ENCODE measurements around the gene KIRREL3. TPM values are rescaled to one million over a fixed set of nuclear protein-coding genes. Genes with fewer than 3 reads are reported as not detected.

The KIRREL3 gene
- total RNA-seq, 1 donor from 2014 or later, result 0.13 TPM

- ATAC-seq (no peak), DNase-seq (ENCODE audit: low spot score) (no peak)
These were observed 478.0 kb downstream of the KIRREL3 start for GRCh38 chr11:126522606-126523005.

DNA sequence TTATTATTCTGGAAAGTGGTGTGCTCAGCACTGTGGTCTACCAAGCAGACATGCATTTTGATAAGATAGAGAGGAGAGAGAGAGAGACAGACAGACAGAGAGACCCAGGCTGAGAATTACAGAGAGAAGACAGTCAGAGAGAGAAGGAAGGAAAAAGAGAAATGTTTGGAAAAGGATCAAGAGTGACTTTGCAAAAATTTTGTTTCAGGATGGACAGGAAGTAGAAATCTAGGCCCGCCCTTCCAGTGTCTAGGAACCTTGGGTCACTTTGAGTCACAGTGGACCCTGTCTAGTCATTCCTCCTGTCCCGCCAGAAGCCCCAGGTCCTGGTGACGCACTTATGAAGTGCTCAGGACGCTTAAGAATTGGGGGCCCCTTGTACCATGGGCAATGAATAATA, 478.4 kb downstream of the KIRREL3 start:
- no peak for DNase-seq (ENCODE audit: low spot score)
- ATAC-seq, result peak; percentile 27

DNA sequence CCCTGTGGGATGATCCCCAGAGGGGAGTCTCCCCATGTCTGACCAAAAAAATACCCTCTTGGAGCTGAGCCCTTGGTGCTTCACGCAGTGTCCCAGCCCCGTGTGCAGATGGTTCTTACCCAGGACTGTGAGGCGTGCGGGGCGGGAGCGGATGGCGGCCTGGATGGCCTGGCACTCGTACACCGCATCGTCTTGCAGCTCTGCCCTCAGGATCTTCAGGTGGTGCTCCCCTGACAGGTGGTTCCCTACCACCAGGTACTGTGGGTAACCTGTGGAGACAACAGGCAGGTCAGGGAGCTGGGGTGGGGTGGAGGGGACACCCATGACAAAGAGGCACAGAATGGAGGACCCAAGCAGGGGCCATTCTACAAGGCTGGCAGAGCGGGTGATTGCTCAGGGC, 479.4 kb downstream of the KIRREL3 start:
- no peak for DNase-seq (ENCODE audit: low spot score)
- ATAC-seq, result no peak

DNA sequence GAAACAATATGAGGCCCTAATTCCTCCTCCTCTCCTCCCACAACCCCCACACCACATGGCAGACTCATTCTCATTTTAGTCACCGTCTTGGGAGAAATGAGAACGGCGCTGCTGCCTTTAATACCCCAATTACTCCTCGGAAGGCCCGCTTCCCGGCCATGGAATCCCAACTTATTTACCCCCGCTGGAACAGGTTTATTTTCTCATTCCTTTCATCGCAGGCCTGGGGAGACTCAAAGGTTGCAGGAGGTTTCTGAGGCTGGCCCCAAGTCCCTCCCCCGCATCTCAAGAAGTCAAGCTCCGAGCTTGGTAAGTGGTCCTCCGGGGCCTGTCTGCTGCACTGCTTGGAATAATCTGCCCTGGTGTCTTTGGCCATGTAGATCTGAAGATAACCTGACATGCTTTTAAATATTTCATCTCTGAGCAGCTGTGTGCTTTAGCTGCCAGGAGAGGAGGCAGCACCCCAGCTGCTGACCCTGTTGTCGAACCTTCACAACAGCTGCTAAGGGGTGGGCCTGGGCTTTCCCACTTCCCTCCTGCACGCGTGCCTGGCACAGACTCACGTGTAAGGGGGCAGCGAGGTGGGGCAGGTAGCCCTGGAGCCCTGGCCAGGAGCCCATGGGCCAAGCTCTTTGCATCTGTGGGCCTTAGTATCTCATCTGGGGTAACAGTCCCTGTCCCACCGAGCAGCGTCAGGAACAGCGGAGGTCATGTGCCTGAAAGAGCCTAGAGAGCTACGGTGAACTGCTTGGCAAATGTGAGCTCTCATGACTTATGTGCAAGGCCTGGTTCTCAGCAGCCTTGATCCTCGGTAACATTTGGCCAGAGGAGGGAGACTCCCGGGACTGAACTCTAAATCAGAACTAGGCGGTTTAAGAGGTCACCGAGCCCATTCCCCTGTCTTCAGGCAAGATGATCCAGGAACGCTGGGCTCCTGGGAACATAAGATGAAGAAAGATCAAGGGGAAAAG, 480.5 kb downstream of the KIRREL3 start:
- ATAC-seq (no peak), DNase-seq (ENCODE audit: low spot score) (no peak)

GRCh38 chr11:126518972-126519690, 481.4 kb downstream of the KIRREL3 start:
- no peak for DNase-seq (ENCODE audit: low spot score)
- ATAC-seq, result no peak

DNA sequence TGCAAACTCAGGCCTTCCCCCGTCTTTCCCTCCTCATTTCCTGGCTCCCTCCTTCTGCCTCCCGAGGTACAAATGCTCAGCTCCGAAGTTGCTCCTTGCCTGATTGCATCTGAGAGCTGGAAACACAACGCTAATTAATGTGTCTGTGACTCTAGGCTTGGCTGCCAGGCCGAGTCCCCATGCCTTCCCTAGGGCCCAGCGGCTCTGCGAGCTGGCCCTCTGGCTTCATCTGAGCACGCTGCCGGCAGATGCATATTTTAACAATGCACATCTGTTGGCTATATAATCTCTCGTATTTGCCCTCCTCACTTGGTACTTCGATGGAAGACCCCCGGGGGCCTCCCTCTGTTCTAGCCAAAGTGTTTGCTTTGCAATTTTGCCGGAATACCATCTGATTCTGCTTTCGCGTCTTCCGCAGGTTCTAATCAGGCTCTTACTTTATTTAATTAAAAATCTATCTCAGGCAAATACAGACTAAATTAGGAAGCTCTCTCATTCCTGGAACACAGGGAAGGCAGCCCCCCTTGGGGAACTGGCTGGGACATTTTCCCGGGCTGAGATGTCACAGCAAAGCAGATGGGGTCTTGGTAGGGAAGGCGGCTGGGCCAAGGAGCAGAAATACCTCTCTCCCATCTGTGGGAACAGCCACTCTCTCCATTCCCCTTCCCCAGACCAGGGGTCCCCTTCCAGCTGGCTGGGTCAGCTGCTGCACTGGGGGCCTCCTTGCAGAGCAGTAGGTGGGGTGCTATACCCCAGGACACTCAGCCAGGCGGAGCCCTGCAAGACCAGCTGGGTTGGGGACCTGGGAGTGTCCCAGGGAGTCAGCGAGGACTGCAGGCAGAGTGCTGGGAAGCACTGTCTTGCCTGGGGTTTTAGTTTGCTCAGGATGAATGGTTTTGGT, 482.2 kb downstream of the KIRREL3 start:
- ATAC-seq (no peak), DNase-seq (ENCODE audit: low spot score) (no peak)

DNA sequence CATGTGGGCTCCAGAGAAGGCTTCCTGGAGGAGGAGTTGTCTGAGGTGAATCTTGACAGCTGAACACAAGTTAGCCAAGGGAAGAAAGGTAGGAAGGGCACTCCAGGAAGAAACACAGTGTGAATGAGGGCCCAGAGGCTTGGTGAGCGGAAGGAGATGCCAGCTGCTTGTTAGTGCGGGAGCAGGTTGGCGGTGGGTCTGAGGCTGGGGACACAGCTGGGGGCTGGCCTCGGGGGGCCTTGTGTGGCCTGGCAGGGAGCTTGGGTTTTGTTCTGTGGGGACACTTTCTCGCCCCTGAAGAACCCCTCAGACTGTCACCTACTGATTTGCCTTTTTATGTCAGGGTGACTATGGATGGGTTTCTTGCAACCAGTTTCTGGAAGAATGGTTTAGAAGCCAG, 485.1 kb downstream of the KIRREL3 start:
- DNase-seq (ENCODE audit: low spot score), result no peak
- ATAC-seq, result no peak

- ATAC-seq (no peak), DNase-seq (ENCODE audit: low spot score) (no peak)
These were observed 486.4 kb downstream of the KIRREL3 start for GRCh38 chr11:126514061-126514693.

DNA sequence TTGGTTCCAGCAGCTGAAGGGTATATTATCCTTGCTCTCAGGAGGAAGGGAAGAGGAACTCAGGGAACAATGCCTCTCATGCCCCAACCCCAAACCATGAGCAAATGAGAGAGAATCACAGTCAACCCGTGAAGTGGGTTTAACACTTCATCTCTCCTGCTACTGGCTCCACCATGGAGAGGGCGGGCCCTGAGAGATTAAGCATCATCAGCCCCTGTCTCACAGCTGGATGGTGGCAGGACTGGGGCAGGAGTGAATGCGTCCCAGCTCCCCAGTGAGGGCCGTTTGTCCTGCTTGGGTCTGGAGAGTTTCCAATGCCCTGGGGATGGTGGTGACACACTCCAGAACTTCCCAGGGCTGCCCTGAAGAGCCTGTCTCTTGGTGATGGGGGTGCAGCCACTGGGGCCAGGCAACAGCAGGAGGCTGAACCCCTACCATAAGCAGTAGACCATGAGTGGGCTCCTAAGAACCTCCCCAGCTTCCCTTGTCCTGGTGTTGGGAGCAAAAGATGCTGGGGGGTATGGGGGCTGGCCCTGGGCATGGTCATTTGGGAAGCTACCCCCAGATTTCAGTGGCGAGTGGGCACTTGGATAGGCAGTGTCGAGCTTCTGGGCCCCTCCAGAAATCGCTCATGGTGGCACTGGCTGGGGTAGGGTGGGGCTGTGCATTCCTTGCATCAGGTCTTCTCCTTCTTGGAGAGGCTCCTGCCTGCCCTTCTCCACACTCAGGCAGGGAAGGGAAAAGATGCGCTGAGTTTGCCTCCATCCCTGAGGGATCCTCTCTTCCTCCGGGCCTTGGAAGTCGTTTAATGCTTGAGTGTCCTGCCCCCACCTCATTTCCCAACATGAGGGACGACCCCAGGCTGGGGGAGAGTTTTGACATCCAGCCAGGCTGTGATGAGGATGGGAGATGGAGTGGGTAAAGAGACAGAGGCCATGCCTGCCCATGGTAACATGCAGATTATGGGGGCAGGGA, 487.5 kb downstream of the KIRREL3 start:
- DNase-seq (ENCODE audit: low spot score) (no peak), ATAC-seq (no peak)

- no peak for DNase-seq (ENCODE audit: low spot score)
These were observed 488.3 kb downstream of the KIRREL3 start for GRCh38 chr11:126512251-126512650.

DNA sequence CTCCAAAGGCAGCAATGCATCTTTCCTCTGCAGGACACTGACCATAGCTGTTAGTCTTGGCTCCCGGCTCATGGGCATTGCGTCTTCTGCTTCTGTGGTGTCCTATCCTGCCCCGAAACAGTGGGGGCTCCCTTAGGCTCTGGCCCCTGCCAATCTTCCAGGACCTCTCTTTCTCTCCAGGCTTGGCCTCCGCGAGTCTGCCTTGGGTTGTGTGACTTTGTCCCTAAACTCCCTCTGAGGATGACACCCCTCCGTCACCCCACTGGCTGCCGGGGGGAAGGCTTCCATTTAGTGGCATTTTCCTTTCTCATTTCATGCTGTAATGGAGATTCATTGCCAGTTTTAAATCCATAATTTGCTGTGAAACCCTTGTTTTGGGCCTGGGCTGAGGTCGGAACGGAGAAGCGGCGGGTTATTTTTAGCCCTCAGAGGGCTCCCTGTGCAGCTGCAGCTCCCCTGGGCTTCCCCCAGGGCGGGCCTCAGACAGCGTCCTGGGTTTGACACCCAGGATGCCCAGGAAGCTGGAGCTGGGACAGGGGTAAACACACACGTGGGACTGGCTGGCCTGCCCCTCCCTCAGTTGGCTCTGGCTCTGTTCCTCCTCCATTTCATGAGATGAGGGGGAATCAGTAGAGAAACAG, 489.0 kb downstream of the KIRREL3 start:
- DNase-seq (ENCODE audit: low spot score) (no peak), ATAC-seq (no peak)

More at GRCh38 chr11:126512251-126512650, 488.3 kb downstream of the KIRREL3 start:
- ATAC-seq, result no peak

DNA sequence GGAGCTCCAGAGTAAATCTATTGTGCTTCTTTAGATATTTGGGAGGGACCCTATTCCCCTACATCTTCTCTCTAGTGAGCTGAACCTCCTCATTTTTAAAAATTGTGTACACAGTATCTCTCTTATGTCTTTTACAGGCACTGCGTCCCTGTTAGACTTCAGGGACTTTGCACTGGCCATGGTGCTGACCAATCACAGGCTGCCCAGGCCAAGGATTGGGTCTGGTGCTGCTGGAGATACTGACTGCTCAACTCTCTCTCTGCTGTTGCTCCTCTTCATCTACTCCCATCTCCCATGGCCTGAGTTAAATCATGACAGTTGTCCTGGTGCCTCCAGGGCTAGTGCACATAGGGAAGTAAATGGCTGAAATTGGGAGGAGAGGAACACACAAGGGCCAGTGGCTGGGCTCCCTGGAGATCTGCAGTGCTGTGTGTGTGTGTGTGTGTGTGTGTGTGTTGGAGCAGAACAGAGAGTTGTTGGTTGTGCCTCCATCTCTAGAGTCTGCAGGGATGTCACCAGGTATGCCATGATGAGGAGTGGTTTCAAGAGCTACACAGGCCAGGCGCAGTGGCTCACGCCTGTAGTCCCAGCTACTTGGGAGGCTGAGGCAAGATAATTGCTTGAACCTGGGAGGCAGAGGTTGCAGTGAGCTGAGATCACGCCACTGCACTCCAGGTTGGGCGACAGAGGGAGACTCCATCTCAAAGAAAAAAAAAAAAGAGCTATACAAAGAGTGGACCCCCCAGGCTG, 489.8 kb downstream of the KIRREL3 start:
- DNase-seq (ENCODE audit: low spot score), result no peak

GRCh38 chr11:126507646-126508045, 492.9 kb downstream of the KIRREL3 start:
- ATAC-seq (no peak), DNase-seq (ENCODE audit: low spot score) (no peak)

More for the DNA sequence above, 489.8 kb downstream of the KIRREL3 start:
- peak; percentile 31 for ATAC-seq

GRCh38 chr11:126506789-126507188, 493.8 kb downstream of the KIRREL3 start:
- no peak for DNase-seq (ENCODE audit: low spot score)
- ATAC-seq, result no peak

GRCh38 chr11:126502982-126503381, 497.6 kb downstream of the KIRREL3 start:
- ATAC-seq, result no peak
- DNase-seq (ENCODE audit: low spot score), result no peak

GRCh38 chr11:126502159-126502558, 498.4 kb downstream of the KIRREL3 start:
- no peak for ATAC-seq

GRCh38 chr11:126501641-126502040, 498.9 kb downstream of the KIRREL3 start:
- DNase-seq (ENCODE audit: low spot score) (no peak), ATAC-seq (no peak)

More at GRCh38 chr11:126502159-126502558, 498.4 kb downstream of the KIRREL3 start:
- DNase-seq (ENCODE audit: low spot score), result no peak

DNA sequence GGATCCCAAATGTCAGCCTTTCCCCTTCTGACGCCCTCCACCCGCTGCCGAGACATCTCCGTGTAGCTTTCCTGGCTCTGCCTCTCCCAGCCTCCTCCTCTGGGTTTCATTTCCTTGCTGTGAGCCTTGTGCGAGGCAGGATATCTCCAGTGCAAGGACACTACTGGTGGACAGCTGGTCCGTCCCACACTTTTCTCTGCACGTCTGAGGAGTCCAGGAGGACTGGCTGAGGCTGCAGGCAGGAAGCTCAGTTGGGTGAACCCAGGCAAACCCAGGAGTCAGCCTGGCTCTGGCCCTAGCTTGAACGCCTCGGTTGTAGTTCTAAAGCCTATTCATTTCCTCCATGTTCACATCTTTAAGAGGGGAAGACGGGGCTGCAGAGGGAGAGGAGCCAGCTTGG, 499.6 kb downstream of the KIRREL3 start:
- ATAC-seq (no peak), DNase-seq (ENCODE audit: low spot score) (no peak)
